ENCODE measurements around the gene BRK1. TPM values are rescaled to one million over a fixed set of nuclear protein-coding genes. Genes with fewer than 3 reads are reported as not detected.

Gene BRK1
- total and polyA plus RNA-seq, 10 of the 15 experiments (the other 5 are each of a cell fraction or from before 2014, with no cell fraction given), result 97.8 to 457 (median 203) TPM

- Histone ChIP-seq H3K79me2 (ENCODE audit: control insufficient read depth, insufficient read depth, low read length) (no peaks in the 10 kb centered on the region), H3K36me3 (ENCODE audit: control insufficient read depth in 2 of 2, insufficient read depth in 2 of 2, low read length in 1 of 2) (peaks cover 2 to 3% of the 10 kb centered on the region in 2 experiments), H3K4me1 (ENCODE audit: control insufficient read depth, insufficient read depth, low read length) (no peaks in the 10 kb centered on the region), H3K9me3 (replicated peaks; ENCODE audit: control insufficient read depth, insufficient read depth, low read length) (no peaks in the 10 kb centered on the region), H2AFZ (ENCODE audit: control insufficient read depth, low read depth, low read length) (no peak overlapping the region), H3K4me2 (ENCODE audit: control insufficient read depth, insufficient read depth) (no peak overlapping the region), H3K27me3 (replicated peaks in 1 of 2; ENCODE audit: control insufficient read depth in 2 of 2, insufficient read depth in 2 of 2, low read length in 1 of 2) (no peaks in the 10 kb centered on the region), H4K20me1 (ENCODE audit: control insufficient read depth, insufficient read depth) (no peaks in the 10 kb centered on the region), H3K27ac (ENCODE audit: control insufficient read depth, insufficient read depth) (no peak overlapping the region), H3K9ac (ENCODE audit: control insufficient read depth, insufficient read depth, low read length) (no peak overlapping the region), H3K4me3 (no peak overlapping the region)
- 85% methylated on average over 5 of the region's 5 CpGs for WGBS (ENCODE audit: insufficient coverage, insufficient replicate concordance, low lambda C conversion rate, missing lambda C conversion rate)
- SMC1A ChIA-PET (ENCODE audit: uncharacterized antibody, unreplicated experiment), result interaction anchor here (0.9 kb wide), 1 partner anchor 47 kb away, joined by 3 read pairs; no protein-coding TSS in a partner anchor
- intact Hi-C loops (cut with micrococcal nuclease; ENCODE audit: unreplicated experiment), result no loop called here
- in situ Hi-C loops (cut with MboI), result no loop called here
- FAIRE-seq, result no peak
- no peak for ATAC-seq
- no TSS peak for BruUV-seq (replicated peaks)
- RAD21 ChIA-PET (ENCODE audit: unreplicated experiment), result no interaction called here
- POLR2A ChIA-PET, result interaction anchor here (1.1 kb wide), 1 partner anchor 24 kb away, joined by 3 read pairs; no protein-coding TSS in a partner anchor
- CTCF ChIA-PET, result no interaction called here
- no peak for TF ChIP-seq NKRF (conservative IDR thresholded peaks at IDR 0.05)
- no peak for TF ChIP-seq LARP7 (IDR thresholded peaks at IDR 0.05)
- no peak for DNase-seq (ENCODE audit: low read depth, low spot score)
These were observed 16.4 kb upstream of the BRK1 start for GRCh38 chr3:10099041-10099440.

GRCh38 chr3:10106919-10107318, 8.6 kb upstream of the BRK1 start:
- Histone ChIP-seq H2AFZ (ENCODE audit: control insufficient read depth, low read depth, low read length) (no peak overlapping the region), H3K27ac (ENCODE audit: control insufficient read depth, insufficient read depth) (no peak overlapping the region), H4K20me1 (ENCODE audit: control insufficient read depth, insufficient read depth) (no peaks in the 10 kb centered on the region), H3K4me1 (ENCODE audit: control insufficient read depth, insufficient read depth, low read length) (no peaks in the 10 kb centered on the region), H3K79me2 (ENCODE audit: control insufficient read depth, insufficient read depth, low read length) (no peaks in the 10 kb centered on the region), H3K4me2 (ENCODE audit: control insufficient read depth, insufficient read depth) (no peak overlapping the region), H3K9me3 (replicated peaks; ENCODE audit: control insufficient read depth, insufficient read depth, low read length) (no peaks in the 10 kb centered on the region), H3K4me3 (no peak overlapping the region), H3K9ac (ENCODE audit: control insufficient read depth, insufficient read depth, low read length) (no peak overlapping the region), H3K27me3 (replicated peaks in 1 of 2; ENCODE audit: control insufficient read depth in 2 of 2, insufficient read depth in 2 of 2, low read length in 1 of 2) (no peaks in the 10 kb centered on the region), H3K36me3 (ENCODE audit: control insufficient read depth in 2 of 2, insufficient read depth in 2 of 2, low read length in 1 of 2) (no peaks in the 10 kb centered on the region; a peak in 1 of 4 replicates)
- RAD21 ChIA-PET (ENCODE audit: unreplicated experiment), result no interaction called here
- POLR2A ChIA-PET, result no interaction called here
- CTCF ChIA-PET, result no interaction called here
- SMC1A ChIA-PET (ENCODE audit: uncharacterized antibody, unreplicated experiment), result no interaction called here
- BruUV-seq (replicated peaks), result no TSS peak
- FAIRE-seq, result no peak
- in situ Hi-C loops (cut with MboI) (no loop called here), intact Hi-C loops (cut with micrococcal nuclease; ENCODE audit: unreplicated experiment) (no loop called here)
- ATAC-seq, result no peak
- DNase-seq (ENCODE audit: low read depth, low spot score), result no peak
- 79% methylated on average over 2 of the region's 2 CpGs for WGBS (ENCODE audit: insufficient coverage, insufficient replicate concordance, low lambda C conversion rate, missing lambda C conversion rate)
- TF ChIP-seq ZNF207 (IDR thresholded peaks at IDR 0.05; ENCODE audit: borderline replicate concordance) (no peak), CHD1 (IDR thresholded peaks at IDR 0.05; ENCODE audit: low read depth, low read length) (no peak), IRF3 (IDR thresholded peaks at IDR 0.05) (no peak), ZNF384 (IDR thresholded peaks at IDR 0.05; ENCODE audit: borderline replicate concordance, low read depth, low read length) (no peak), POU2F2 (IDR thresholded peaks at IDR 0.05; ENCODE audit: borderline replicate concordance, low read depth, low read length) (no peak), CEBPB (IDR thresholded peaks at IDR 0.05; ENCODE audit: borderline replicate concordance in 1 of 2, low read depth in 2 of 2, low read length in 2 of 2) (no peak), CBX5 (IDR thresholded peaks at IDR 0.05; ENCODE audit: low read depth) (no peak), SMC3 (IDR thresholded peaks at IDR 0.05; ENCODE audit: borderline replicate concordance, low read length) (no peak), PAX8 (IDR thresholded peaks at IDR 0.05) (no peak), RB1 (IDR thresholded peaks at IDR 0.05; ENCODE audit: borderline replicate concordance) (no peak), RBBP5 (conservative IDR thresholded peaks at IDR 0.05) (no peak), RELA (IDR thresholded peaks at IDR 0.05; ENCODE audit: borderline replicate concordance, partially characterized antibody) (no peak)

Measured in GM12878 (cell line).